T-helper 1 cell treated with Interleukin-12 subunit alpha and Interleukin-12 subunit beta and Interleukin-4 antibody, amounts not matched to agents 30 μg/mL and 1 μg/mL, for 36 hours (primary cell): ENCODE results near the gene ATF7IP2.
"Not testable (repeated sequence)": the region's sequence is repeated elsewhere in the genome, so short reads cannot be mapped to it uniquely, and the experiment has no call there.

Source experiments
- H3K27ac Mint-ChIP-seq: one replicate; pipeline ENCODE4 v1.8.0; 2021; ENCODE audit warnings: mild to moderate bottlenecking, mixed read lengths
- H3K27me3 Mint-ChIP-seq: one replicate; pipeline ENCODE4 v1.8.0; 2021; ENCODE audit warnings: low read depth, mixed read lengths
- H3K36me3 Mint-ChIP-seq: one replicate; pipeline ENCODE4 v1.8.0; 2021; ENCODE audit warnings: low read depth, mixed read lengths
- H3K4me1 Mint-ChIP-seq: one replicate; pipeline ENCODE4 v1.8.0; 2021; ENCODE audit warnings: low read depth, mixed read lengths
- H3K4me3 Mint-ChIP-seq: one replicate; pipeline ENCODE4 v1.8.0; 2021; ENCODE audit warnings: mild to moderate bottlenecking, moderate library complexity, mixed read lengths
- H3K9me3 Mint-ChIP-seq: one replicate; pipeline ENCODE4 v1.8.0; 2021; ENCODE audit warnings: mixed read lengths

The ATF7IP2 gene

GRCh38 chr16:10452208-10453158, 66.6 kb downstream of the ATF7IP2 start:
- Mint-ChIP-seq H3K4me1 (peaks cover 17% of the 10 kb centered on the region), H3K9me3 (peaks cover 23% of the 10 kb centered on the region), H3K36me3 (peaks cover 56% of the 10 kb centered on the region)
- not testable (repeated sequence) for H3K27me3 Mint-ChIP-seq, H3K4me3 Mint-ChIP-seq, H3K27ac Mint-ChIP-seq

DNA sequence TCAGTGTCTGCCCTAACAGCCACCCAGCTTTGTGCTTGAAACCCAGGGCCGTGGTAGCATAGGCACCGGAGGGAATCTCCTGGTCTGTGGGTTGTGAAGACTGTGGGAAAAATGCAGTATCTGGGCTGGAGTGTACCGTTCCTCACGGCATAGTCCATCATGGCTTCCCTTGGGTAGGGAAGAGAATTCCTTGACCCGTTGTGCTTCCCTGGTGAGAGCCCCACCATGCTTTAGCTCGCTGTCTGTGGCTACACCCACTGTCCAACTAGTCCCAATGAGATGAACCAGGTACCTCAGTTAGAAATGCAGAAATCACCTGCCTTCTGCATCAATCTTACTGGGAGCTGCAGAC, 67.3 kb downstream of the ATF7IP2 start:
- Mint-ChIP-seq H3K4me3 (no peak overlapping the region), H3K27me3 (no peaks in the 10 kb centered on the region), H3K27ac (no peak overlapping the region), H3K9me3 (peaks cover 17% of the 10 kb centered on the region), H3K4me1 (peaks cover 17% of the 10 kb centered on the region), H3K36me3 (peaks cover 52% of the 10 kb centered on the region)

DNA sequence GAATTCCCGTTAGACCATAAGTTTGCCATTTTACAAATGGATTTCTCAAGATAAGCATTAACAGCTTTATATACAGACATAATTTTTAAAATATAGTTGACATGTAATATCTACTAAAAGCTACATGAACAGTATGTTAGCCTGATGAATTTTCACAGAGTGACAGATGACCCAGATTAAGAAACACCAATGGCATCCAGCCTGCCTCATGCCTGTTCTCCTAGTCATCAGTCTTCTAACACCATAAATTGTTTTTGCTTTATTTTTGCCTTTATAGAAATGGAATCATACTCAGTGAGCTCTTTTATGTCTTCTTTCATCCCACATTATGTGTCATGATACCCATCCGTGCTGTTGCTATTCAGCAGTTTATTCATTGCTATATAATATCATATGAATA, 80.0 kb downstream of the ATF7IP2 start:
- no peaks in the 10 kb centered on the region for H3K9me3 Mint-ChIP-seq
- no peak overlapping the region for H3K27ac Mint-ChIP-seq
- peaks cover 41% of the 10 kb centered on the region for H3K36me3 Mint-ChIP-seq
- no peak overlapping the region for H3K4me3 Mint-ChIP-seq
- H3K4me1 Mint-ChIP-seq = peaks cover 2% of the 10 kb centered on the region
- no peaks in the 10 kb centered on the region for H3K27me3 Mint-ChIP-seq

DNA sequence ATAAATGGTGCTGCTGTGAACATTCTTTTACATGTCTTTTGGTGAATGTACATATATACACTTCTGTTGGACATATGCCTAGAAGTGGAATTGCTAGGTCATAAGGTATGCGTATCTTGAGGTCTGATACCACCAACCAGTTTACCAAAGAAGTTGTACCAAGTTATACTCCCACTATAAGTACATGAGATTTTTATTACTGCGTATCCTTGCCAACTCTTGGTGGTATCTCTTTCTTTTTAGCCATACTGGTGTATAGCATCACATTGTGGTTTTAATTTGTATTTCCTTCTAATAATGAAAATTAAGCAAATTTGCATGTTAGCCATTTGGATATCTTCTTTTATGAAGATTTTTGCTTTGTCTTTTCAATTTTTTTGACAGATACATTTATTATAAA, 80.5 kb downstream of the ATF7IP2 start:
- Mint-ChIP-seq H3K4me3 (no peak overlapping the region), H3K9me3 (no peaks in the 10 kb centered on the region), H3K4me1 (peaks cover 2% of the 10 kb centered on the region), H3K27ac (no peak overlapping the region), H3K27me3 (no peaks in the 10 kb centered on the region), H3K36me3 (peaks cover 45% of the 10 kb centered on the region)

- H3K27ac Mint-ChIP-seq = no peak overlapping the region
- peaks cover 2% of the 10 kb centered on the region for H3K4me1 Mint-ChIP-seq
- peaks cover 45% of the 10 kb centered on the region for H3K36me3 Mint-ChIP-seq
- H3K4me3 Mint-ChIP-seq = no peak overlapping the region
- no peaks in the 10 kb centered on the region for H3K27me3 Mint-ChIP-seq
- no peaks in the 10 kb centered on the region for H3K9me3 Mint-ChIP-seq
These were observed 81.0 kb downstream of the ATF7IP2 start for GRCh38 chr16:10466861-10467260.

- H3K36me3 Mint-ChIP-seq = peaks cover 42% of the 10 kb centered on the region
- H3K4me3 Mint-ChIP-seq, H3K27ac Mint-ChIP-seq, H3K27me3 Mint-ChIP-seq: not testable (repeated sequence)
- peaks cover 21% of the 10 kb centered on the region for H3K9me3 Mint-ChIP-seq
- H3K4me1 Mint-ChIP-seq = peaks cover 14% of the 10 kb centered on the region
These were observed 90.8 kb downstream of the ATF7IP2 start for GRCh38 chr16:10476636-10477035.

GRCh38 chr16:10480151-10480550, 94.3 kb downstream of the ATF7IP2 start:
- H3K27me3 Mint-ChIP-seq = no peaks in the 10 kb centered on the region
- H3K9me3 Mint-ChIP-seq = peaks cover 22% of the 10 kb centered on the region
- peaks cover 45% of the 10 kb centered on the region for H3K36me3 Mint-ChIP-seq
- H3K27ac Mint-ChIP-seq = no peak overlapping the region
- no peak overlapping the region for H3K4me3 Mint-ChIP-seq
- no peaks in the 10 kb centered on the region for H3K4me1 Mint-ChIP-seq

DNA sequence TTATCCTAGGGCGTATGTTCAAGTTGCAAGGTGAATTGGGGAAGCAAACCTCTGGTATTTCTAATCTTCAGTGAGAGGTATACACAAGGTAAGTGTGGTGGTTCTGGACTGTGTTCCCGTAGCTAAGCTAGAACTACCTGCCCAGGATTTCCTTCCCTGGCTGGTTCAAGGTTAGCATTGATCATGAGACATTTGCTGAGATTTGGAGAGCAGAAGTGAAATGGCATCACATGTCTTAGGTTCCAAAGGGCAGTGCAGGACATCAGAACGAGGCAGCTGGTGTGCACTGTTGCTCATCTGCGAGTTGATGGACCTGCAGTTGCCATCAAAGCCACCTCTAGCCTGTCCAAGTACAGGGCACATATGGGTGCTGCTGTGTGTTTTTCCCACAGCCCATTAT, 99.3 kb downstream of the ATF7IP2 start:
- no peak overlapping the region for H3K27ac Mint-ChIP-seq
- H3K36me3 Mint-ChIP-seq = peaks cover 32% of the 10 kb centered on the region

GRCh38 chr16:10485698-10486382, 100.0 kb downstream of the ATF7IP2 start:
- Mint-ChIP-seq H3K36me3 (peaks cover 26% of the 10 kb centered on the region), H3K4me1 (no peaks in the 10 kb centered on the region), H3K9me3 (peaks cover 17% of the 10 kb centered on the region), H3K27me3 (no peaks in the 10 kb centered on the region), H3K27ac (no peak overlapping the region), H3K4me3 (no peak overlapping the region)

More for the DNA sequence above, 99.3 kb downstream of the ATF7IP2 start:
- Mint-ChIP-seq H3K4me3 (no peak overlapping the region), H3K27me3 (no peaks in the 10 kb centered on the region), H3K9me3 (peaks cover 17% of the 10 kb centered on the region), H3K4me1 (no peaks in the 10 kb centered on the region)

- no peaks in the 10 kb centered on the region for H3K4me1 Mint-ChIP-seq
- H3K9me3 Mint-ChIP-seq = peaks cover 24% of the 10 kb centered on the region
- H3K27me3 Mint-ChIP-seq = peaks cover 3% of the 10 kb centered on the region
- H3K4me3 Mint-ChIP-seq = no peak overlapping the region
- peaks cover 9% of the 10 kb centered on the region for H3K36me3 Mint-ChIP-seq
- no peak overlapping the region for H3K27ac Mint-ChIP-seq
These were observed 104.3 kb downstream of the ATF7IP2 start for GRCh38 chr16:10490141-10490540.

GRCh38 chr16:10493276-10493675, 107.4 kb downstream of the ATF7IP2 start:
- peaks cover 3% of the 10 kb centered on the region for H3K27me3 Mint-ChIP-seq

GRCh38 chr16:10494343-10495030, 108.6 kb downstream of the ATF7IP2 start:
- Mint-ChIP-seq H3K27me3 (peaks cover 3% of the 10 kb centered on the region), H3K36me3 (peaks cover 4% of the 10 kb centered on the region), H3K4me3 (no peak overlapping the region)

More at GRCh38 chr16:10493276-10493675, 107.4 kb downstream of the ATF7IP2 start:
- H3K9me3 Mint-ChIP-seq = peaks cover 23% of the 10 kb centered on the region
- H3K4me3 Mint-ChIP-seq = no peak overlapping the region
- peaks cover 4% of the 10 kb centered on the region for H3K36me3 Mint-ChIP-seq
- H3K27ac Mint-ChIP-seq = no peak overlapping the region
- H3K4me1 Mint-ChIP-seq = no peaks in the 10 kb centered on the region

DNA sequence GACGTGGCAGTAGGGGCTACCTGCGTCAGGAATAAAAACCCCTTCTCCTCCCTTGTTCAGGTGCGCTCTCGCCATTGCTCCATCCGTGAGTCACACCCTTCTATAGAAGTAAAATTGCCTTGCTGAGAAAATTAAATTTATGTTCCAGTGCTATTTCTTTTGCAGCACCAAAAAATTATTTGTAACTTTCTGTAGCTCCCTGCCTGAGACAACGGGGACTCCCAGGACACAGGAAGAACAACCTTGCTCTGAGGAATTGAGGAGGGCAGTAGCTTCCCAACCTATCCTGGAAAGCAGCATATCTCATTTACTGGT, 109.1 kb downstream of the ATF7IP2 start:
- Mint-ChIP-seq H3K4me3 (no peak overlapping the region), H3K36me3 (peaks cover 4% of the 10 kb centered on the region), H3K4me1 (no peaks in the 10 kb centered on the region), H3K9me3 (peaks cover 23% of the 10 kb centered on the region), H3K27ac (no peak overlapping the region), H3K27me3 (peaks cover 3% of the 10 kb centered on the region)

More at GRCh38 chr16:10494343-10495030, 108.6 kb downstream of the ATF7IP2 start:
- Mint-ChIP-seq H3K9me3 (peaks cover 23% of the 10 kb centered on the region), H3K4me1 (no peaks in the 10 kb centered on the region), H3K27ac (no peak overlapping the region)

DNA sequence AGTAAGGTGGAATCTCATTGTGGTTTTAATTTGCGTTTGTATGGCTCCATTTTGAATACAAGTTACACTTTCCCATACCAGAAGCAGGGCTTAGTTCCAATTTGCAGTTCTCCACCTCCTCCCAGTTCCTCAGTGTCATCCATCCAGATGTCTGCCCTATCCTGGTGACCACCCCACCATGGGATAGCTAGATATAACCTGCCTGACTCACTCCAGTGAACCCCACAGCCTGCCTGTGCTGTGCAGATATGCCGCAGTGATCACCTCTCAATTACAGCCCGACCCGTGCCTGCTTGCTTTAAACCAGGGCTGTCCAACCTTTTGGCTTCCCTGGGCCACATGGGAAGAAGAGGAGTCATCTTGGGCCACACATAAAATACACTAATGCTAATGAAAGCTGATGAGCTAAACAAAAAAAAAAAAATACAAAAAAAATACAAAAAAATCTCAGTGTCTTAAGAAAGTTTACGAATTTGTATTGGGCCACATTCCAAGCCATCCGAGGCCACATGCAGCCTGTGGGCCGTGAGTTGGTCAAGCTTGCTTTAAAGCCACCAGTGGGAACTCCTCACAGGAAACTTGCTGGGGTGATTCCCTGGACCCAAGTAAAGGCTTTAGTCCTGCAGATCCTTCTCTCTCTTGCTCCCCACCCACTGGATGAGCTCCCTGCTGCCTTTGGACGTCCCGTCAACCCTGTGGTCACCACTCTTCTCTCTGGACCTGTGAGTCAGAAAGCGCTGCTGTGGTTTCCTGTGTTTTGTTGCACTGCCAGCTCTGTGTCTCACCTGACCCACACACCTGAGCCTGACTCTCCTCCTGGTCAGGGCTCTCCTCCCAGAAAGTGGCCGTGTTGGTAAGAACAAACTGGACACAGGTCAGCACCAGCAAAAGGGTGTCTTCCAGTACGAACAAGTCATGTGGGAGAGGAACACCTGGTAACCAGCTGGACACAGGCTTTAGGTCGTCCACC, 111.6 kb downstream of the ATF7IP2 start:
- Mint-ChIP-seq H3K27ac (no peak overlapping the region), H3K9me3 (peaks cover 23% of the 10 kb centered on the region), H3K4me3 (no peak overlapping the region), H3K27me3 (peaks cover 3% of the 10 kb centered on the region), H3K4me1 (no peaks in the 10 kb centered on the region), H3K36me3 (peaks cover 4% of the 10 kb centered on the region)
